ENCODE results near the gene BECN2. TPM values are rescaled to one million over a fixed set of nuclear protein-coding genes. Genes with fewer than 3 reads are reported as not detected.
A peak's percentile ranks its signal among the peaks of the same experiment; 100 is the strongest.

BECN2 gene
- polyA plus RNA-seq: not detected

- H3K27me3 Mint-ChIP-seq: no peaks in the 10 kb centered on the region
- H3K27ac Mint-ChIP-seq: no peak within 1 kb of the TSS
- H3K36me3 Mint-ChIP-seq: no peaks in the 10 kb centered on the region
- H3K4me3 Mint-ChIP-seq: no peak within 1 kb of the TSS
- H3K4me1 Mint-ChIP-seq: no peaks in the 10 kb centered on the region
- peaks cover 0 to 3% (median 0%) of the 10 kb centered on the region in 3 donors for H3K9me3 Mint-ChIP-seq
These were observed at the start of gene BECN2 for GRCh38 chr1:241957692-241958494. TSS of gene BECN2 (plus strand) at chr1:241957767. CDS start at chr1:241957767, 0 bp downstream.

DNA sequence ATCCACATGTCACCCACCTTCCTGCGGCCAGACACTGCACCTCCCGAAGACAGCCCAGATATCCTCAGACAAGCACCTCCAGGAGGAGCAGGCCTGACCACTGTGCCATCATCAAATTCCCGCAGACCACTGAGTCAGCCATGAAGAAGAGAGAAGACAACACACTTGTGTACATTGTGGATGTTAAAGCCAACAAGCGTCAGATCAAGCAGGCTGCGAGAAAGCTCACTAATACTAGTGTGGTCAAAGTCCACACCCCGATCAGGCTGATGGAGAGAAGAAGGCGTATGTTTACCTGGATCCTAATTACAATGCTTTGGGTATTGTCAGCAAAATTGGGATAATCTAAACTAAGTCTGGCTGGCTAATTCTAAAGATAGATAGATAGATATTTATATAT lies 41.4 kb upstream of the BECN2 start:
- H3K4me1 Mint-ChIP-seq: no peaks in the 10 kb centered on the region
- no peaks in the 10 kb centered on the region for H3K9me3 Mint-ChIP-seq
- H3K36me3 Mint-ChIP-seq: no peaks in the 10 kb centered on the region
- no peak overlapping the region for H3K4me3 Mint-ChIP-seq
- H3K27ac Mint-ChIP-seq: no peak overlapping the region
- H3K27me3 Mint-ChIP-seq: no peaks in the 10 kb centered on the region

DNA sequence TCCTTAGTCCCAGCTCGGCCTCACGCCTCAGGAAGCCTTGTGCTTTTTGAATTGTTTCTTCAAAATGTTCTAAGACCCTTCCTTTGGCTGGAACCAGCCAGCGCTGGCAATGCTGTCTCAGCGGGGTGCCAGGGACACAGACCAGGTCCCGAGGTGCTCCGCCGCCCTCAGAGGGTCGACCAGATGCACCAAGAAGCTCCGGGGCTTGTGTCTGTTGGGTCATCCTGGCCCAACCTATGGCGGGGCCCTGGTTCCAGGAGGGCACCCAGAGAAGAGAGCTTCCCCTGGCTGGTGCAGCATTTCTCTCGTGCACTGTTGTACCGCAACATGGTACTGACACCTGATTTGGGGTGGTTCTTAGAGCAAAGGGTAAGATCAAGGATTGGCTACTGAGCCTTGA lies 40.1 kb upstream of the BECN2 start:
- no peak overlapping the region for H3K4me3 Mint-ChIP-seq
- H3K27ac Mint-ChIP-seq: peak overlapping the region in 1 of 3 donors; percentile 16
- no peaks in the 10 kb centered on the region for H3K36me3 Mint-ChIP-seq
- no peaks in the 10 kb centered on the region for H3K4me1 Mint-ChIP-seq
- no peaks in the 10 kb centered on the region for H3K27me3 Mint-ChIP-seq
- no peaks in the 10 kb centered on the region for H3K9me3 Mint-ChIP-seq

DNA sequence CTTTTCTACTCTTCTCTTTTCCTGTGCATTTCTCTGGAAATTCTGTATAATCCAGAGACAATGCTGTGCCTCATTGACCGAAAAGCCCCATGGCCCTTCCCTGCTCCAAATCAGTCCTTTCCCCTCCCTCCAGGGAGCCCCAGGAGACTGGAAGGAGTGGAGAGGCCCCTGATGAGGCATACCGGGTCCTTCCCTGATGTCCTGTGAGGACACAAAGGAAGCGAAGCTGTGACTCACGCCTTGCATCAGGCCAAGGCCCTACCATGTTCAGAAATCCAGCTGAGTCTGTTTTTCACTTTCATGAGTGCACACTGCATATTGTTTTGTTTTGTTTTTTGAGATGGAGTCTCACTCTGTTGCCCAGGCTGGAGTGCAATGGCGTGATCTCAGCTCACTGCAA lies 38.7 kb upstream of the BECN2 start:
- no peak overlapping the region for H3K27ac Mint-ChIP-seq
- H3K27me3 Mint-ChIP-seq: no peaks in the 10 kb centered on the region
- no peaks in the 10 kb centered on the region for H3K4me1 Mint-ChIP-seq
- H3K36me3 Mint-ChIP-seq: no peaks in the 10 kb centered on the region
- H3K9me3 Mint-ChIP-seq: no peaks in the 10 kb centered on the region
- H3K4me3 Mint-ChIP-seq: no peak overlapping the region

- no peaks in the 10 kb centered on the region for H3K9me3 Mint-ChIP-seq
- no peaks in the 10 kb centered on the region for H3K27me3 Mint-ChIP-seq
- no peak overlapping the region for H3K4me3 Mint-ChIP-seq
- no peaks in the 10 kb centered on the region for H3K36me3 Mint-ChIP-seq
- H3K4me1 Mint-ChIP-seq: no peaks in the 10 kb centered on the region
- no peak overlapping the region for H3K27ac Mint-ChIP-seq
These were observed 33.3 kb upstream of the BECN2 start for GRCh38 chr1:241924080-241924808.

GRCh38 chr1:241926141-241926540 lies 31.4 kb upstream of the BECN2 start:
- H3K27ac Mint-ChIP-seq: no peak overlapping the region
- H3K36me3 Mint-ChIP-seq: no peaks in the 10 kb centered on the region
- no peaks in the 10 kb centered on the region for H3K4me1 Mint-ChIP-seq
- H3K9me3 Mint-ChIP-seq: no peaks in the 10 kb centered on the region
- H3K4me3 Mint-ChIP-seq: no peak overlapping the region
- no peaks in the 10 kb centered on the region for H3K27me3 Mint-ChIP-seq

DNA sequence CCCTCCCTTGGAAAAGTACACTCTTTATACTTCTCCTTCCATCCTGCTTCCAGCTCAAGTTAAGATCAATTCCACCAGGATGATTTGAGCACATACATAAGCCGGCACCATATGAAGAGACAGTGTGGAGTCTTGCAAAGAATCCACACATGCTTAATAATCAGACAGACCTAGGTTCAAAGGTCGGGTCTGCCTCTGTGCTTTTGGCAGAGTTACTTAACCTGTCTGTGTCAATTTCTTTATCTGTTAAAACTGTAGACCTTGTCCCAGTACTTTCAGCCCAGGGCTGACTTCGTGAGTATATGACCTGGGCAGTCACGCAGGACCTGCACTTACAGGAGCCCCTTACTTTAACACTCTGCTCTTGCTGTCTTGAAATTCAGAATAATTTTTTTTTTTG lies 30.2 kb upstream of the BECN2 start:
- Mint-ChIP-seq H3K27me3 (no peaks in the 10 kb centered on the region), H3K4me3 (no peak overlapping the region), H3K9me3 (no peaks in the 10 kb centered on the region), H3K36me3 (no peaks in the 10 kb centered on the region), H3K27ac (no peak overlapping the region), H3K4me1 (peaks cover 0 to 1% (median 0%) of the 10 kb centered on the region in 3 donors)

DNA sequence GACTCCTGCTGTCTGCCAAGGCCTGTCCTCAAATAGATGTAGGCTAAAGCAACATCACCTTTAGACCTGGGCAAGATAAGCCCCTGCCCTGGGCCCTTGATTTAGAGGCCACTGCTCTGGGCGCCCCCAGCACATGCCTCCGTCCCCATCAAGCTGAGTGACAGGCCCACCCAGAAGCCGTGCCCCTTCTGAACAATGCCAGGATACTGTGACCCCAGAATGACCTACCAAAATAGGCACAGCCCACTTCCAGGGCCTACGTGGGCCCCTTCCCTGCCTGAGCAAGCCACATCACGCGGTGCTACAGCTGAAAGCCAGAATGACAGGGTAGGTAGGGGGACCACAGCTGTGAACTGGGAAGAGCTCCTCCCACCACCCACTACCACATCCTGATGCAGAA lies 24.7 kb upstream of the BECN2 start:
- no peak overlapping the region for H3K4me3 Mint-ChIP-seq
- H3K36me3 Mint-ChIP-seq: peaks cover 2% of the 10 kb centered on the region
- H3K27ac Mint-ChIP-seq: no peak overlapping the region
- peaks cover 7% of the 10 kb centered on the region for H3K27me3 Mint-ChIP-seq
- no peaks in the 10 kb centered on the region for H3K9me3 Mint-ChIP-seq
- H3K4me1 Mint-ChIP-seq: peaks cover 0 to 1% (median 0%) of the 10 kb centered on the region in 3 donors

DNA sequence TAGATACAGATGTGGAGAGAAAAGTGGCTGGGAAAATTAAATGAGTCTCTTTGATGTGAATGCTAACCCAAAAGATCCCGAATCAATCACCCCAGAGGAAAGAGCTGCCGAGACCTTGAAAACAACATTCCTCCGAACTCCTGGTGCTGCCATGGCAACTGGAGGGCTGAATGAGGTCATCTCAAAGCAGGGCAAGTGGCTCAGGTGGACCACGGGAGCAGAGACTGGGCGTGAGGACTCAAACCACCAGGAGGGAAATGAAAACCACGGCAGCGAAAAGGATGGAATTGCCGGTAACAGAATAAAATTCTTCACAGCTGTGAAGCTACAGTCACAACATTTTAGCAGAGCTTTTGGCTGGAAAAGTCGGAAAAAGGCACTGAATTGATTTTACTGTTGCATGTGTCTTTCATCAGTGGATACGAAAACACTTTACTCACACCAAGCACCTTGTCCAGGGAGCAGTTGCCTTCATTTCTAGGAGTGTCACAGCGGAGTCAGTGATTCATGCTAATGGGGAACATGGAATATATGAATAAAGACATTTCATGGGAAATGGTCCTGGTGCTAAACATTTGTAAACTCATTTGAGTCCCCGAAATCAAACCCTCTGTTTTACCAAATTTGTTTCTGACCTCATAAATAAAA lies 23.2 kb upstream of the BECN2 start:
- H3K4me3 Mint-ChIP-seq: no peak overlapping the region
- H3K4me1 Mint-ChIP-seq: peaks cover 0 to 1% (median 0%) of the 10 kb centered on the region in 3 donors
- peaks cover 0 to 5% (median 4%) of the 10 kb centered on the region in 3 donors for H3K9me3 Mint-ChIP-seq

GRCh38 chr1:241934866-241935265 lies 22.7 kb upstream of the BECN2 start:
- Mint-ChIP-seq H3K9me3 (peaks cover 0 to 5% (median 4%) of the 10 kb centered on the region in 3 donors), H3K36me3 (peaks cover 2% of the 10 kb centered on the region), H3K4me3 (no peak overlapping the region), H3K4me1 (peaks cover 0 to 1% (median 0%) of the 10 kb centered on the region in 3 donors), H3K27me3 (peaks cover 7% of the 10 kb centered on the region), H3K27ac (no peak overlapping the region)

More for the DNA sequence above, 23.2 kb upstream of the BECN2 start:
- peaks cover 7% of the 10 kb centered on the region for H3K27me3 Mint-ChIP-seq
- no peak overlapping the region for H3K27ac Mint-ChIP-seq
- peaks cover 2% of the 10 kb centered on the region for H3K36me3 Mint-ChIP-seq

DNA sequence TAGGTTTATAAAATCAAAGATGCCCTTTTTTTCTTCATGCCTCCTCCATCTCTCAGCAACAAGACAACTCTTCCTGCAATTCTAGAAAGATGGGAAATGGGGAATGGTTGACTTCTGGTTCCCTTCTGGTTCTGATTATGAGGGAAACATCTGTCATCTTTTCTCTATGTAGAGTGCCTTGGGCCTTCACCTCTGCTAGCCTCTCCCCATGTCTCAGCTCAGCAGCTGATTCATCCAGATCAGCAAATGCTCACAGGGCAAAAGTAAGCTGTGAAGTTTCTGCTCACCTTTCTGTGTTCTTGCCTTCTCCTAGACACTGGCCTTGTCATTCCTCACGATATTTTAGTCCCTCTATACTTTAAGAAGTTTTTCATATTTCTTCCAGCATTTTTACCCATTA lies 17.8 kb upstream of the BECN2 start:
- no peak overlapping the region for H3K4me3 Mint-ChIP-seq
- H3K9me3 Mint-ChIP-seq: peaks cover 0 to 5% (median 4%) of the 10 kb centered on the region in 3 donors
- H3K27me3 Mint-ChIP-seq: peaks cover 6% of the 10 kb centered on the region
- H3K36me3 Mint-ChIP-seq: peaks cover 2% of the 10 kb centered on the region
- no peaks in the 10 kb centered on the region for H3K4me1 Mint-ChIP-seq
- no peak overlapping the region for H3K27ac Mint-ChIP-seq

DNA sequence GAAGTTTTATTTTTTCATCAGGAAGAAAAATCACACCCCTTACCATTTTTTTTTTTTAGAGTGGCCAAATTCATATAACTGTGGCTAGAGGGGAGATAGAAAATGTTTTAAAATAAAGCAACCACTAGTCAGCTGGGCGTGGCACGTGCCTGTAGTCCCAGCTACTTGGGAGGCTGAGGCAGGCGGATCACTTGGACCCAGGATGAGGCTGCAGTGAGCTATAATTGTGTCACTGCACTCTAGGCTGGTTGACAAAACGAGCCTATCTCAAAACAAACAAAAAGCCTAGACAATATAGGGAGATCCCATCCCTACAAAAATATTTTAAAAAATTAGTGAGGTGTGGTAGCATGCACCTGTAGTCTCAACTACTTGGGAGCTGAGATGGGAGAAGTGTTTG lies 14.8 kb upstream of the BECN2 start:
- Mint-ChIP-seq H3K9me3 (peaks cover 0 to 5% (median 4%) of the 10 kb centered on the region in 3 donors), H3K36me3 (no peaks in the 10 kb centered on the region), H3K4me3 (no peak overlapping the region), H3K27ac (no peak overlapping the region), H3K27me3 (peaks cover 6% of the 10 kb centered on the region), H3K4me1 (no peaks in the 10 kb centered on the region)

GRCh38 chr1:241944300-241944699 lies 13.3 kb upstream of the BECN2 start:
- Mint-ChIP-seq H3K36me3 (no peaks in the 10 kb centered on the region), H3K27me3 (peaks cover 6% of the 10 kb centered on the region), H3K27ac (no peak overlapping the region), H3K4me3 (no peak overlapping the region), H3K4me1 (no peaks in the 10 kb centered on the region), H3K9me3 (no peaks in the 10 kb centered on the region)

- Mint-ChIP-seq H3K4me1 (no peaks in the 10 kb centered on the region), H3K27me3 (peaks cover 3% of the 10 kb centered on the region), H3K27ac (no peak overlapping the region), H3K36me3 (no peaks in the 10 kb centered on the region), H3K9me3 (no peaks in the 10 kb centered on the region), H3K4me3 (no peak overlapping the region)
These were observed 10.2 kb upstream of the BECN2 start for GRCh38 chr1:241947354-241947753.

GRCh38 chr1:241950390-241950789 lies 7.2 kb upstream of the BECN2 start:
- no peaks in the 10 kb centered on the region for H3K4me1 Mint-ChIP-seq

More at GRCh38 chr1:241950390-241950789, 7.2 kb upstream of the BECN2 start:
- no peaks in the 10 kb centered on the region for H3K9me3 Mint-ChIP-seq
- no peaks in the 10 kb centered on the region for H3K36me3 Mint-ChIP-seq
- H3K4me3 Mint-ChIP-seq: no peak overlapping the region
- H3K27ac Mint-ChIP-seq: no peak overlapping the region
- H3K27me3 Mint-ChIP-seq: no peaks in the 10 kb centered on the region

Measured in IgD-negative memory B cell (primary cell).